B cell (primary cell): ENCODE results near the gene ZMYND8. TPM values are rescaled to one million over a fixed set of nuclear protein-coding genes. Genes with fewer than 3 reads are reported as not detected.

Source experiments
- ATAC-seq: fragments of 200-7000 bp; cut with Tn5 transposase; one replicate; pipeline ENCODE4 v1.10.0; 2021; ENCODE audit warnings: low read depth, mild to moderate bottlenecking, moderate number of reproducible peaks, moderate library complexity
- CTCF ChIA-PET: fragments of 350-600 bp; sonication (Branson Sonifier 250); formaldehyde crosslinking; loops from one replicate; lab custom pipeline; 2021; ENCODE audit warnings: antibody characterized with exemption, inconsistent platforms; lab: Charles Lee
- POLR2A ChIA-PET: fragments of 350-600 bp; sonication (Branson Sonifier 250); formaldehyde crosslinking; loops from one replicate; lab custom pipeline; 2021; ENCODE audit warnings: antibody characterized with exemption; lab: Charles Lee
- DNase-seq: peaks from one replicate; pipeline ENCODE4 v3.0.0; 2013
- H2AFZ ChIP-seq: 2 replicates; pipeline ENCODE4 v1.6.1; 2012; ENCODE audit warnings: mild to moderate bottlenecking, low read depth, low read length; ENCODE audit not compliant: insufficient read depth, poor library complexity, severe bottlenecking
- H3K27ac ChIP-seq, 2 donors: 1 replicate in 1 of 2; 2 replicates in 1 of 2; pipeline ENCODE4 v1.5.1; 2012 to 2013; ENCODE audit warnings: low read length in 2 of 2, mild to moderate bottlenecking in 2 of 2, moderate library complexity in 1 of 2
- H3K27me3 ChIP-seq, 4 experiments: fragments of 200-600 bp in 1 of 4; sonication (generic) in 1 of 4; replicated peaks in 1 of 4; 1 replicate in 2 of 4; 2 replicates in 2 of 4; pipeline versions ENCODE4 v1.6.1 to v1.7.0; 2013 to 2016; ENCODE audit warnings: low read length in 3 of 4, mild to moderate bottlenecking in 2 of 4, mixed read lengths in 1 of 4, moderate library complexity in 1 of 4; ENCODE audit not compliant: insufficient read depth in 4 of 4, control insufficient read depth in 3 of 4; ENCODE audit errors: control extremely low read depth in 1 of 4
- H3K36me3 ChIP-seq, 2 experiments: replicated peaks in 1 of 2; 1 replicate in 1 of 2; 2 replicates in 1 of 2; pipeline versions ENCODE4 v1.6.1 to v1.7.1; 2013; ENCODE audit warnings: low read length in 1 of 2; ENCODE audit not compliant: insufficient read depth in 2 of 2, control insufficient read depth in 1 of 2; ENCODE audit errors: control extremely low read depth in 1 of 2, extremely low read depth in 1 of 2
- H3K4me1 ChIP-seq, 2 donors: fragments of 200-600 bp in 1 of 2; sonication (generic) in 1 of 2; 1 replicate in 1 of 2; 2 replicates in 1 of 2; pipeline versions ENCODE4 v1.5.1 to v1.6.1; 2013 to 2017; ENCODE audit warnings: low read length in 2 of 2; ENCODE audit not compliant: control insufficient read depth in 2 of 2, insufficient read depth in 2 of 2
- H3K4me2 ChIP-seq: replicated peaks from 2 replicates; pipeline ENCODE3; 2012; ENCODE audit warnings: mild to moderate bottlenecking, low read depth, low read length; ENCODE audit not compliant: poor library complexity, severe bottlenecking
- H3K4me3 ChIP-seq, 5 experiments: fragments of 200-600 bp in 1 of 5; sonication (generic) in 1 of 5; 1 replicate in 3 of 5; 2 replicates in 2 of 5; pipeline versions ENCODE4 v1.5.1 to v1.7.0; 2011 to 2016; ENCODE audit warnings: low read length in 4 of 5, mild to moderate bottlenecking in 4 of 5, low read depth in 2 of 5, control low read depth in 1 of 5, moderate library complexity in 1 of 5; ENCODE audit not compliant: insufficient read depth in 1 of 5; ENCODE audit errors: control extremely low read depth in 1 of 5, extremely low read depth in 1 of 5
- H3K79me2 ChIP-seq: fragments of 200-600 bp; sonication (generic); one replicate; pipeline ENCODE4 v1.6.0; 2016; ENCODE audit warnings: low read length; ENCODE audit not compliant: control insufficient read depth, insufficient read depth
- H3K9ac ChIP-seq: fragments of 200-600 bp; sonication (generic); 2 replicates; pipeline ENCODE4 v1.6.1; 2017; ENCODE audit warnings: mild to moderate bottlenecking, low read length, moderate library complexity
- H3K9me3 ChIP-seq, 3 donors: one replicate each; pipeline versions ENCODE4 v1.6.1 to v1.7.1; 2013; ENCODE audit warnings: low read length in 2 of 3; ENCODE audit not compliant: control insufficient read depth in 2 of 3, insufficient read depth in 1 of 3; ENCODE audit errors: control extremely low read depth in 1 of 3
- H4K20me1 ChIP-seq: 2 replicates; pipeline ENCODE4 v1.6.0; 2012; ENCODE audit warnings: mild to moderate bottlenecking, low read length; ENCODE audit not compliant: insufficient read depth, control insufficient read depth, poor library complexity, severe bottlenecking
- H3K27ac Mint-ChIP-seq: one replicate; pipeline ENCODE4 v1.8.0; 2021; ENCODE audit warnings: mixed read lengths
- H3K27me3 Mint-ChIP-seq: one replicate; pipeline ENCODE4 v1.8.0; 2021; ENCODE audit warnings: mixed read lengths
- H3K4me1 Mint-ChIP-seq: one replicate; pipeline ENCODE4 v1.8.0; 2021; ENCODE audit warnings: mixed read lengths
- H3K4me3 Mint-ChIP-seq: one replicate; pipeline ENCODE4 v1.8.0; 2021; ENCODE audit warnings: mixed read lengths
- H3K9me3 Mint-ChIP-seq: one replicate; pipeline ENCODE4 v1.8.0; 2022; ENCODE audit warnings: mixed read lengths; ENCODE audit not compliant: insufficient read depth
- EZH2 ChIP-seq: IDR thresholded peaks from 2 replicates; pipeline ENCODE4 v1.6.1; 2012; ENCODE audit warnings: borderline replicate concordance, low read depth, mild to moderate bottlenecking, moderate library complexity, low read length; ENCODE audit not compliant: insufficient read depth, poor library complexity, severe bottlenecking
- WGBS: methylation state at CpG from one replicate; pipeline ENCODE4 v1.1.5; 2013; ENCODE audit warnings: missing lambda C conversion rate; ENCODE audit not compliant: insufficient coverage; 5-methylcytosine and 5-hydroxymethylcytosine counted together
- intact Hi-C: fragments of 100-400 bp; cut with micrococcal nuclease; formaldehyde crosslinking; loops from one replicate; pipeline ENCODE4 v1.10.0; 2022
- polyA plus RNA-seq: library from polyadenylated mRNA; depleted of rRNA; stranded (reverse); fragments of >200 nt; gene quantifications from 2 replicates; pipeline ENCODE4 v1.2.3, GENCODE V29; 2012
- total RNA-seq, 2 donors: library from RNA; stranded (reverse); fragments of 120-200 nt in 1 of 2; gene quantifications; 1 replicate in 1 of 2; 2 replicates in 1 of 2; pipeline versions ENCODE4 v1.2.3 to v1.2.4, GENCODE V29; 2013 to 2022
- TF ChIP-seq, protein P1 (sequence below): fragments of 200-600 bp; IDR thresholded peaks from one replicate; pipeline ENCODE4 v1.8.0; 2022; ENCODE audit warnings: antibody characterized with exemption, mild to moderate bottlenecking

The ZMYND8 gene
- total and polyA plus RNA-seq, 2 donors (not counting 1 experiment from before 2014, with no cell fraction given) = 20.3 to 67.2 TPM

DNA sequence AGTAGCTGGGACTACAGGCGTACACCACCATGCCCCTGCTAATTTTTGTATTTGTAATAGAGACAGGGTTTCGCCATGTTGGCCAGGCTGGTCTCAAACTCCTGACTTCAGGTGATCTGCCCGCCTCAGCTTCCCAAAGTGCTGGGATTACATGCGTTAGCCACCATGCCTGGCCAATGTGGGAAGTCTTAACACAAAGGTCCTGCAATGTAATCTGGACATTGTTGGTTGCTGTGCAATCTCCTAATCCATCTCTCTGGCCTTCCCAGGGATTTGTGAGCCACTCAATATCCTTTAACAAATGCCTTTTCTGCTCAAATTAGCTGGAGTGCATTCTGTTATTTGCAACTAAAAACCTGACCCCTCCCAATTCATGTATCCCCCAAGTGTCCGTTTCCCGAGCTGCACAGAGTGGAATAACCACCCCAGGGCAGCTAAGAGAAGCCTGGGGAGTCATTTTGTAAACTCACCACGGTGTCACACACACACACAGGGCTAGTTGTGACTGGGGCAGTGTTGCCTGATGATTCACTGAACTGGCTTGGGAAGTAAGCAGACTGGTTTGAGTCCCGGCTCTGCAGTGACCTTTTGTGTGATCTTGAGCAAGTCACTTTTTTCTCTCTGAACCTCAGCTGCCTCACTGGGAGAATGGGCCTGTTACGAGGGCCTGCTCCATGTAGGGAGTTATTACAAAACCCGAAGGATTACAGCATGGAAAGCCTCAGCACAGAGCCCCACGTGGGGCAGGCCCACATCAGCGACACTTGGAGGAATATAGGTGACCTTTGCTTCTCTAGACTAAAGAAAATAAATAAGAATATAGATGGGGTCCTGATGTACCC is 152.3 kb downstream of the ZMYND8 start:
- ChIA-PET CTCF (interaction anchor here (2.4 to 2.5 kb wide), 2 partner anchors 8 to 180 kb away, joined by 11 to 12 read pairs; no protein-coding TSS in a partner anchor), POLR2A (no interaction called here)
- H4K20me1 ChIP-seq = no peaks in the 10 kb centered on the region
- Mint-ChIP-seq H3K4me1 (peaks cover 5% of the 10 kb centered on the region), H3K9me3 (no peaks in the 10 kb centered on the region), H3K27me3 (no peaks in the 10 kb centered on the region), H3K4me3 (no peak overlapping the region), H3K27ac (no peak overlapping the region)
- no peak overlapping the region for H2AFZ ChIP-seq
- 98% methylated on average over 8 of the region's 12 CpGs for WGBS
- intact Hi-C loops = no loop called here
- H3K27ac ChIP-seq = no peak overlapping the region
- no peaks in the 10 kb centered on the region for H3K79me2 ChIP-seq
- no peak overlapping the region for H3K9ac ChIP-seq
- TF ChIP-seq, protein P1, sequence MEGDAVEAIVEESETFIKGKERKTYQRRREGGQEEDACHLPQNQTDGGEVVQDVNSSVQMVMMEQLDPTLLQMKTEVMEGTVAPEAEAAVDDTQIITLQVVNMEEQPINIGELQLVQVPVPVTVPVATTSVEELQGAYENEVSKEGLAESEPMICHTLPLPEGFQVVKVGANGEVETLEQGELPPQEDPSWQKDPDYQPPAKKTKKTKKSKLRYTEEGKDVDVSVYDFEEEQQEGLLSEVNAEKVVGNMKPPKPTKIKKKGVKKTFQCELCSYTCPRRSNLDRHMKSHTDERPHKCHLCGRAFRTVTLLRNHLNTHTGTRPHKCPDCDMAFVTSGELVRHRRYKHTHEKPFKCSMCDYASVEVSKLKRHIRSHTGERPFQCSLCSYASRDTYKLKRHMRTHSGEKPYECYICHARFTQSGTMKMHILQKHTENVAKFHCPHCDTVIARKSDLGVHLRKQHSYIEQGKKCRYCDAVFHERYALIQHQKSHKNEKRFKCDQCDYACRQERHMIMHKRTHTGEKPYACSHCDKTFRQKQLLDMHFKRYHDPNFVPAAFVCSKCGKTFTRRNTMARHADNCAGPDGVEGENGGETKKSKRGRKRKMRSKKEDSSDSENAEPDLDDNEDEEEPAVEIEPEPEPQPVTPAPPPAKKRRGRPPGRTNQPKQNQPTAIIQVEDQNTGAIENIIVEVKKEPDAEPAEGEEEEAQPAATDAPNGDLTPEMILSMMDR = no peak
- no peak for TF ChIP-seq EZH2
- ATAC-seq (no peak), DNase-seq (no peak)
- H3K4me1 ChIP-seq = no peaks in the 10 kb centered on the region
- H3K36me3 ChIP-seq = peaks cover 0 to 12% of the 10 kb centered on the region in 2 experiments
- H3K4me2 ChIP-seq = no peak overlapping the region
- no peaks in the 10 kb centered on the region for H3K9me3 ChIP-seq
- no peak overlapping the region for H3K4me3 ChIP-seq
- no peaks in the 10 kb centered on the region for H3K27me3 ChIP-seq
